HCT116 (cell line): Measurements from ENCODE around the gene EID1.
A peak's percentile ranks its signal among the peaks of the same experiment; 100 is the strongest.

Experiments
- EGR1 ChIP-seq: IDR thresholded peaks from 2 replicates; pipeline ENCODE4 v1.6.1; 2012; ENCODE audit warnings: low read depth
- EZH2phosphoT487 ChIP-seq: fragments of 200-600 bp; IDR thresholded peaks from 2 replicates; pipeline ENCODE4 v1.6.1; 2018; ENCODE audit warnings: antibody characterized with exemption, borderline replicate concordance
- RAD21 ChIP-seq: IDR thresholded peaks from 2 replicates; pipeline ENCODE4 v1.6.1; 2012; ENCODE audit warnings: low read depth, mild to moderate bottlenecking
- TF ChIP-seq, protein P1 (sequence below), 3 experiments: fragments of 200-600 bp in 1 of 3; sonication (generic) in 1 of 3; IDR thresholded peaks in 2 of 3; conservative IDR thresholded peaks in 1 of 3; 2 replicates each; pipeline ENCODE4 v1.5.1; 2012 to 2017; ENCODE audit warnings: low read depth in 2 of 3, low read length in 2 of 3, antibody characterized with exemption in 1 of 3, borderline replicate concordance in 1 of 3, control low read depth in 1 of 3, mild to moderate bottlenecking in 1 of 3, mixed read lengths in 1 of 3, mixed run types in 1 of 3, moderate library complexity in 1 of 3; ENCODE audit not compliant: insufficient read depth in 1 of 3

DNA sequence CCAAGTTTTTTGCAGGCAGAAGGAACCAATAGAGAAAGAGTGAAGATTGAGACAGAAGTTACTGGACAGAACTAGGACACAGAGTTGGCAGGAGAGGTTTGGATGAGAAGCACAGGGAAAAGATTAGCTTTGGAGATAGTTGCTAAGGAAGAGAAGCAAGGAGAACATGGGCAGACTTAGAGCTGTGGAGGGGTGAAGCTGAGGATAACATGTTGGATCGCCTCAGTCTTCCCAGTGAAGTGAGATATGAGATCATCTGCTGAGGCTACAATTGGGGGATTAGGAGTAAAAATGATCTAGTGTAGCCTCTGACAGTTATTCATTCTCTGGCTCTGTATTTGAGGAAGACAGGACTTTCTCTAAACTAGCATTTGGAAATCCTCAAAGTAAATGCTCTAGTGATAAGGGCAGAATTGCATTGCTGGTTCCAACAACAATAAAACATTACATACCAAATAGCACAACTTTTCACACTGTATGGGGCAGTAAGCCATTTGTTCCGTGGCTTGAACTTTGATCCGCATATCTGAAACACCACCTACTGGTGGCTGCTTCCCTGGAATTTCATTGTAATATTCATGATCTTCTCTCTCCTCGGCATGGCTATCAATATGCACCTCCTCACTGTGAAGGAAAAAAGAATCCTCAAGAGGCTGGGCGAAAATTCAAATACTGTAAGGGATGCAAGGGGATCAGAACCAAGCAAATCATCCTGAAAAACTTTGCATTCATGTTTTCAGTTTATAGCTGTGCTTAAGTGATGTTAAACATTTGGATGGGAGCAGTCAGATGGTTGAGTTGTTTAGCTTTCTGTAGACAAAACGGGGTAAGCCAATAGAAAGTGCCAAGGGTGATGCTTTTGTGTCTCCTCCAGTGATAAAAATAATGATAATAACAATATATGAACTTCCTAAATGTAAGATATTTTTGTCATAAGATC, 22.2 kb upstream of the EID1 start:
- no peak for TF ChIP-seq EZH2phosphoT487
- TF ChIP-seq, protein P1, sequence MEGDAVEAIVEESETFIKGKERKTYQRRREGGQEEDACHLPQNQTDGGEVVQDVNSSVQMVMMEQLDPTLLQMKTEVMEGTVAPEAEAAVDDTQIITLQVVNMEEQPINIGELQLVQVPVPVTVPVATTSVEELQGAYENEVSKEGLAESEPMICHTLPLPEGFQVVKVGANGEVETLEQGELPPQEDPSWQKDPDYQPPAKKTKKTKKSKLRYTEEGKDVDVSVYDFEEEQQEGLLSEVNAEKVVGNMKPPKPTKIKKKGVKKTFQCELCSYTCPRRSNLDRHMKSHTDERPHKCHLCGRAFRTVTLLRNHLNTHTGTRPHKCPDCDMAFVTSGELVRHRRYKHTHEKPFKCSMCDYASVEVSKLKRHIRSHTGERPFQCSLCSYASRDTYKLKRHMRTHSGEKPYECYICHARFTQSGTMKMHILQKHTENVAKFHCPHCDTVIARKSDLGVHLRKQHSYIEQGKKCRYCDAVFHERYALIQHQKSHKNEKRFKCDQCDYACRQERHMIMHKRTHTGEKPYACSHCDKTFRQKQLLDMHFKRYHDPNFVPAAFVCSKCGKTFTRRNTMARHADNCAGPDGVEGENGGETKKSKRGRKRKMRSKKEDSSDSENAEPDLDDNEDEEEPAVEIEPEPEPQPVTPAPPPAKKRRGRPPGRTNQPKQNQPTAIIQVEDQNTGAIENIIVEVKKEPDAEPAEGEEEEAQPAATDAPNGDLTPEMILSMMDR (IDR thresholded peaks at IDR 0.05 in 2 of 3, conservative IDR thresholded peaks at IDR 0.05 in 1 of 3; ENCODE audit: borderline replicate concordance in 1 of 3, insufficient read depth in 1 of 3, low read depth in 2 of 3, low read length in 2 of 3): peak; percentile 41 to 63 (median 62); a peak in 5 of 6 replicates
- peak; percentile 60 for TF ChIP-seq RAD21
- no peak for TF ChIP-seq EGR1
